CD14-positive monocyte (primary cell): ENCODE data around the gene GALNTL6. TPM values are rescaled to one million over a fixed set of nuclear protein-coding genes. Genes with fewer than 3 reads are reported as not detected.

ENCODE experiments used
- DNase-seq, 3 donors: peaks; one replicate each; pipeline ENCODE4 v3.0.0-alpha.2; 2011 to 2022
- H2AFZ ChIP-seq: 2 replicates; pipeline ENCODE4 v1.6.0; 2012; ENCODE audit warnings: mild to moderate bottlenecking, low read depth, low read length, inconsistent platforms; ENCODE audit not compliant: insufficient read depth, poor library complexity, severe bottlenecking
- H3K27ac ChIP-seq, 2 donors: 1 replicate in 1 of 2; 2 replicates in 1 of 2; pipeline ENCODE4 v1.5.1; 2012 to 2013; ENCODE audit warnings: low read length in 2 of 2, control low read depth in 1 of 2, inconsistent platforms in 1 of 2, low read depth in 1 of 2, mild to moderate bottlenecking in 1 of 2
- H3K27me3 ChIP-seq, 2 donors: one replicate each; pipeline versions ENCODE4 v1.6.0 to v1.6.1; 2011 to 2013; ENCODE audit warnings: low read length in 2 of 2; ENCODE audit not compliant: control insufficient read depth in 2 of 2, insufficient read depth in 2 of 2
- H3K36me3 ChIP-seq, 2 donors: replicated peaks in 1 of 2; 1 replicate in 1 of 2; 2 replicates in 1 of 2; pipeline versions ENCODE4 v1.5.1 to v1.6.1; 2012 to 2013; ENCODE audit warnings: low read length in 2 of 2, control low read depth in 1 of 2, inconsistent platforms in 1 of 2, mild to moderate bottlenecking in 1 of 2; ENCODE audit not compliant: insufficient read depth in 2 of 2, control insufficient read depth in 1 of 2
- H3K4me1 ChIP-seq, 2 donors: 1 replicate in 1 of 2; 2 replicates in 1 of 2; pipeline versions ENCODE4 v1.5.1 to v1.6.1; 2012 to 2013; ENCODE audit warnings: low read length in 2 of 2, control low read depth in 1 of 2, inconsistent platforms in 1 of 2, mild to moderate bottlenecking in 1 of 2, moderate library complexity in 1 of 2; ENCODE audit not compliant: insufficient read depth in 2 of 2, control insufficient read depth in 1 of 2
- H3K4me2 ChIP-seq: replicated peaks from 2 replicates; pipeline ENCODE3; 2012; ENCODE audit warnings: low read length, moderate library complexity, mild to moderate bottlenecking; ENCODE audit not compliant: poor library complexity, severe bottlenecking; ENCODE audit errors: extremely low read depth
- H3K4me3 ChIP-seq, 3 experiments: fragments of 200-600 bp in 1 of 3; sonication (generic) in 1 of 3; replicated peaks in 1 of 3; 1 replicate in 2 of 3; 2 replicates in 1 of 3; pipeline ENCODE4 v1.5.1; 2011 to 2013; ENCODE audit warnings: low read length in 3 of 3, mild to moderate bottlenecking in 3 of 3, control low read depth in 2 of 3, low read depth in 2 of 3, inconsistent platforms in 1 of 3, moderate library complexity in 1 of 3
- H3K79me2 ChIP-seq: 2 replicates; pipeline ENCODE4 v1.6.0; 2012; ENCODE audit warnings: mild to moderate bottlenecking, control low read depth, inconsistent platforms, low read length, moderate library complexity; ENCODE audit not compliant: insufficient read depth
- H3K9ac ChIP-seq: 2 replicates; pipeline ENCODE4 v1.6.0; 2017; ENCODE audit warnings: low read length, mild to moderate bottlenecking; ENCODE audit not compliant: insufficient read depth, poor library complexity, severe bottlenecking
- H3K9me3 ChIP-seq, 2 donors: replicated peaks in 1 of 2; 1 replicate in 1 of 2; 2 replicates in 1 of 2; pipeline versions ENCODE4 v1.5.1 to v1.6.1; 2012 to 2013; ENCODE audit warnings: low read length in 2 of 2, control low read depth in 1 of 2; ENCODE audit not compliant: control insufficient read depth in 1 of 2, insufficient read depth in 1 of 2
- H4K20me1 ChIP-seq: 2 replicates; pipeline ENCODE4 v1.6.0; 2012; ENCODE audit warnings: mild to moderate bottlenecking, low read length, control low read depth, moderate library complexity; ENCODE audit not compliant: insufficient read depth
- H3K27ac Mint-ChIP-seq, 7 donors: one replicate each; pipeline ENCODE4 v1.8.0; 2020; ENCODE audit warnings: mild to moderate bottlenecking in 7 of 7, mixed read lengths in 7 of 7, moderate library complexity in 6 of 7, inconsistent platforms in 2 of 7
- H3K27me3 Mint-ChIP-seq, 3 donors: one replicate each; pipeline ENCODE4 v1.8.0; 2021 to 2022; ENCODE audit warnings: low read depth in 3 of 3, mild to moderate bottlenecking in 3 of 3, mixed read lengths in 3 of 3, moderate library complexity in 3 of 3, inconsistent platforms in 1 of 3
- H3K36me3 Mint-ChIP-seq, 2 donors: one replicate each; pipeline ENCODE4 v1.8.0; 2020; ENCODE audit warnings: mixed read lengths in 2 of 2, inconsistent platforms in 1 of 2, mild to moderate bottlenecking in 1 of 2
- H3K4me1 Mint-ChIP-seq: one replicate; pipeline ENCODE4 v1.8.0; 2020; ENCODE audit warnings: mild to moderate bottlenecking, mixed read lengths
- H3K4me3 Mint-ChIP-seq, 2 donors: one replicate each; pipeline ENCODE4 v1.8.0; 2020; ENCODE audit warnings: mild to moderate bottlenecking in 2 of 2, mixed read lengths in 2 of 2, moderate library complexity in 1 of 2
- H3K9me3 Mint-ChIP-seq, 7 donors: one replicate each; pipeline ENCODE4 v1.8.0; 2020 to 2022; ENCODE audit warnings: mixed read lengths in 7 of 7, mild to moderate bottlenecking in 6 of 7, moderate library complexity in 6 of 7, inconsistent platforms in 2 of 7
- WGBS: methylation state at CpG from one replicate; pipeline ENCODE4 v1.1.5; 2013; ENCODE audit warnings: missing lambda C conversion rate; ENCODE audit not compliant: insufficient coverage; 5-methylcytosine and 5-hydroxymethylcytosine counted together
- intact Hi-C, 2 donors: fragments of 100-400 bp; cut with micrococcal nuclease; formaldehyde crosslinking; loops; one replicate each; pipeline versions ENCODE4 v1.15.0 to v1.15.1; 2023
- polyA plus RNA-seq, 3 donors: library from polyadenylated mRNA; depleted of rRNA in 1 of 3; unstranded in 2 of 3; stranded (reverse) in 1 of 3; fragments of 300-500 nt in 2 of 3; fragments of >200 nt in 1 of 3; fragmentation: Illumina TruSeq in 2 of 3; gene quantifications; 1 replicate in 2 of 3; 2 replicates in 1 of 3; pipeline ENCODE4 v1.2.3, GENCODE V29; 2012 to 2021
- TF ChIP-seq, protein P1 (sequence below): fragments of 200-600 bp; IDR thresholded peaks from one replicate; pipeline ENCODE4 v1.8.0; 2022; ENCODE audit warnings: antibody characterized with exemption, mild to moderate bottlenecking

The GALNTL6 gene
- polyA plus RNA-seq, 3 donors = 0.05 TPM; not detected in 2

DNA sequence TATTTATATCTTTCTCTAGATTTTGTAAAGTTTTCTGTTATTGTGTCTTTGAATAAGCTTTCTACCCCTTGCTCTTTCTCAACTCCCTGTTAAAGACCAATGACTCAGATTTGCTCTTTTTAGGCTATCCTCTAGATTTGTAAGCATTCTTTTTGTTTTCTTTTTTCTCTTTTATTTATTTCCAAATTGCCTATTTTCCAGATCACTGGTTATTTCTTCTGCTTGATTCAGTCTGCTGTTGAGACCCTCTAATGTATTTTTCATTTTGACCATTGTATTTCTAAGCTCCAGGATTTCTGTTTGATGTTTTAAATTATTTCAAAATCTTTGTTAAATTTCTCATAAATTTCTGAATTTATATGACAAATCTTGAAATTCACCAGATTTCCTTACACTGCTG is 892.8 kb downstream of the GALNTL6 start:
- Histone ChIP-seq H3K4me3 (no peak overlapping the region), H3K9me3 (peaks cover 8 to 18% of the 10 kb centered on the region in 2 donors), H3K4me1 (no peaks in the 10 kb centered on the region), H3K27me3 (no peaks in the 10 kb centered on the region), H4K20me1 (no peaks in the 10 kb centered on the region), H2AFZ (no peak overlapping the region), H3K27ac (no peak overlapping the region), H3K79me2 (no peaks in the 10 kb centered on the region), H3K4me2 (no peak overlapping the region), H3K9ac (no peak overlapping the region), H3K36me3 (no peaks in the 10 kb centered on the region)
- Mint-ChIP-seq H3K27ac (no peak overlapping the region), H3K4me1 (no peaks in the 10 kb centered on the region), H3K9me3 (peaks cover 12 to 27% (median 17%) of the 10 kb centered on the region in 7 donors), H3K36me3 (no peaks in the 10 kb centered on the region), H3K27me3 (peaks cover 0 to 2% (median 0%) of the 10 kb centered on the region in 3 donors), H3K4me3 (no peak overlapping the region)
- intact Hi-C loops = no loop called here
- DNase-seq = no peak
- TF ChIP-seq, protein P1, sequence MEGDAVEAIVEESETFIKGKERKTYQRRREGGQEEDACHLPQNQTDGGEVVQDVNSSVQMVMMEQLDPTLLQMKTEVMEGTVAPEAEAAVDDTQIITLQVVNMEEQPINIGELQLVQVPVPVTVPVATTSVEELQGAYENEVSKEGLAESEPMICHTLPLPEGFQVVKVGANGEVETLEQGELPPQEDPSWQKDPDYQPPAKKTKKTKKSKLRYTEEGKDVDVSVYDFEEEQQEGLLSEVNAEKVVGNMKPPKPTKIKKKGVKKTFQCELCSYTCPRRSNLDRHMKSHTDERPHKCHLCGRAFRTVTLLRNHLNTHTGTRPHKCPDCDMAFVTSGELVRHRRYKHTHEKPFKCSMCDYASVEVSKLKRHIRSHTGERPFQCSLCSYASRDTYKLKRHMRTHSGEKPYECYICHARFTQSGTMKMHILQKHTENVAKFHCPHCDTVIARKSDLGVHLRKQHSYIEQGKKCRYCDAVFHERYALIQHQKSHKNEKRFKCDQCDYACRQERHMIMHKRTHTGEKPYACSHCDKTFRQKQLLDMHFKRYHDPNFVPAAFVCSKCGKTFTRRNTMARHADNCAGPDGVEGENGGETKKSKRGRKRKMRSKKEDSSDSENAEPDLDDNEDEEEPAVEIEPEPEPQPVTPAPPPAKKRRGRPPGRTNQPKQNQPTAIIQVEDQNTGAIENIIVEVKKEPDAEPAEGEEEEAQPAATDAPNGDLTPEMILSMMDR = no peak

DNA sequence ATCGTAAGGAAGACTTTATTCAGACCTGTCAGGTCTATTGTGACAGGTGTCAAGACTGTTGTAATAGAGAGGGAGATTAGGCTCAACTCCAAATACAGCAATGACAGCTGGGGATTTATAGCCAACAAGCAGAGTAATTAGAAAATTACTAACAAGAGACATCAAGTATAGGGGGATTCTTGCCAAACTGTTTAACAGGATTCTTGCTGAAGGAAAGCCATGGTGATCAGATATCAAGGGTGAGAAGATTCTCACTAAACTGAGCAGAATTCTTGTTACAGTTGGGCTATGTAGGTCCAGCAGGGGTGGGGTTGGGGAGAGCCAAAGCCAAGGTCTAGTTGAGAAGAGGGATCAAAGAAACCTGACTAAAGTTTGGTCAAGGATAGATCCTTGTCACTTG is 894.4 kb downstream of the GALNTL6 start:
- H3K4me3 Mint-ChIP-seq = no peak overlapping the region
- H3K27ac ChIP-seq = no peak overlapping the region
- intact Hi-C loops = no loop called here
- peaks cover 15 to 30% (median 17%) of the 10 kb centered on the region in 7 donors for H3K9me3 Mint-ChIP-seq
- no peak overlapping the region for H3K27ac Mint-ChIP-seq
- H3K27me3 Mint-ChIP-seq = peaks cover 0 to 2% (median 0%) of the 10 kb centered on the region in 3 donors
- no peak overlapping the region for H3K9ac ChIP-seq
- no peak overlapping the region for H3K4me2 ChIP-seq
- H4K20me1 ChIP-seq = no peaks in the 10 kb centered on the region
- DNase-seq = no peak
- no peak overlapping the region for H2AFZ ChIP-seq
- TF ChIP-seq, protein P1 = no peak
- H3K27me3 ChIP-seq = no peaks in the 10 kb centered on the region
- peaks cover 11 to 18% of the 10 kb centered on the region in 2 donors for H3K9me3 ChIP-seq
- no peaks in the 10 kb centered on the region for H3K36me3 Mint-ChIP-seq
- H3K4me3 ChIP-seq = no peak overlapping the region
- no CpG with 5 or more reads among the region's 1 CpG for WGBS
- no peaks in the 10 kb centered on the region for H3K4me1 Mint-ChIP-seq
- H3K4me1 ChIP-seq = no peaks in the 10 kb centered on the region
- no peaks in the 10 kb centered on the region for H3K36me3 ChIP-seq
- H3K79me2 ChIP-seq = no peaks in the 10 kb centered on the region
